Spleen (tissue), 13 donors: ENCODE results near the gene NOL3. TPM values are rescaled to one million over a fixed set of nuclear protein-coding genes. Genes with fewer than 3 reads are reported as not detected.
"Not testable (repeated sequence)": the region's sequence is repeated elsewhere in the genome, so short reads cannot be mapped to it uniquely, and the experiment has no call there.

Source experiments
- DNase-seq: peaks from one replicate; pipeline ENCODE4 v3.0.0-alpha.2; 2020
- H3K27ac ChIP-seq, 8 donors: fragments of 200-600 bp; sonication (generic) in 7 of 8; 1 replicate in 4 of 8; 2 replicates in 4 of 8; pipeline versions ENCODE4 v1.5.0 to v1.8.0; 2016 to 2021; ENCODE audit warnings: inconsistent platforms in 4 of 8, mild to moderate bottlenecking in 4 of 8, moderate library complexity in 1 of 8
- H3K27me3 ChIP-seq, 7 donors: fragments of 200-600 bp; sonication (generic) in 6 of 7; replicated peaks in 1 of 7; 1 replicate in 4 of 7; 2 replicates in 3 of 7; pipeline versions ENCODE4 v1.5.0 to v1.8.0; 2016 to 2021; ENCODE audit warnings: inconsistent platforms in 3 of 7, mild to moderate bottlenecking in 1 of 7
- H3K36me3 ChIP-seq, 6 donors: fragments of 200-600 bp; sonication (generic) in 5 of 6; 1 replicate in 4 of 6; 2 replicates in 2 of 6; pipeline versions ENCODE4 v1.5.0 to v1.8.0; 2016 to 2021; ENCODE audit warnings: inconsistent platforms in 2 of 6
- H3K4me1 ChIP-seq, 6 donors: fragments of 200-600 bp; sonication (generic) in 5 of 6; 1 replicate in 3 of 6; 2 replicates in 3 of 6; pipeline versions ENCODE4 v1.5.0 to v1.8.0; 2016 to 2021; ENCODE audit warnings: inconsistent platforms in 3 of 6
- H3K4me3 ChIP-seq, 8 donors: fragments of 200-600 bp; sonication (generic) in 7 of 8; 1 replicate in 4 of 8; 2 replicates in 4 of 8; pipeline versions ENCODE4 v1.5.0 to v1.8.0; 2016 to 2021; ENCODE audit warnings: inconsistent platforms in 4 of 8, mild to moderate bottlenecking in 4 of 8, moderate library complexity in 2 of 8
- H3K9me3 ChIP-seq, 8 donors: fragments of 200-600 bp; sonication (generic) in 7 of 8; 1 replicate in 4 of 8; 2 replicates in 4 of 8; pipeline versions ENCODE4 v1.5.0 to v1.8.0; 2016 to 2021; ENCODE audit warnings: inconsistent platforms in 4 of 8
- POLR2A ChIP-seq, 3 donors: fragments of 450-650 bp; IDR thresholded peaks; one replicate each; pipeline ENCODE4 v1.5.1; 2017; ENCODE audit warnings: antibody characterized with exemption in 3 of 3, mild to moderate bottlenecking in 1 of 3
- POLR2AphosphoS5 ChIP-seq, 3 donors: sonication (generic); formaldehyde crosslinking; IDR thresholded peaks; one replicate each; pipeline ENCODE4 v1.5.1; 2017; ENCODE audit warnings: antibody characterized with exemption in 3 of 3
- WGBS, 5 donors: extraction: QIAGEN DNeasy Blood & Tissue Kit in 3 of 5; methylation state at CpG; one replicate each; pipeline versions ENCODE4 v1.1.5 to v1.1.7; 2013 to 2018; 5-methylcytosine and 5-hydroxymethylcytosine counted together
- intact Hi-C: fragments of 100-400 bp; cut with DNase I; formaldehyde crosslinking; loops from one replicate; pipeline ENCODE4 v1.15.0; 2023; ENCODE audit warnings: low total_unique reads
- long read RNA-seq, 2 donors: transcript quantifications; one replicate each; lab custom pipeline, GENCODE V29; 2026
- polyA plus RNA-seq, 3 donors: library from polyadenylated mRNA; stranded (reverse); fragments of 200-250 nt; gene quantifications; one replicate each; pipeline ENCODE4 v1.2.1, GENCODE V29; 2013
- total RNA-seq, 7 donors: library from RNA; depleted of rRNA in 3 of 7; stranded (reverse); fragments of >200 nt in 3 of 7; fragmentation: NEBNext Ultra II Directional in 4 of 7; extraction: Animal tissue kit (Norgen Biotek cat#: 25700) in 4 of 7; gene quantifications; one replicate each; pipeline versions ENCODE4 v1.1.0 to v1.2.1, GENCODE V29; 2016 to 2021
- TF ChIP-seq, protein P1 (sequence below), 11 experiments: fragments of 200-600 bp in 7 of 11; fragments of 450-650 bp in 4 of 11; sonication (generic) in 4 of 11; IDR thresholded peaks in 8 of 11; conservative IDR thresholded peaks in 3 of 11; 1 replicate in 7 of 11; 2 replicates in 4 of 11; pipeline versions ENCODE4 v1.4.0 to v1.8.0; 2016 to 2021; ENCODE audit warnings: antibody characterized with exemption in 11 of 11, inconsistent platforms in 4 of 11, mild to moderate bottlenecking in 1 of 11
- donor health status: healthy with polysubstance abuse.
- donor health status: DM: no; HTN: no; CAD: no; lungs with moderate emphysema.
- donor health status: DM: no; HTN: no; CAD: no.
- donor health status: Bipolar disorder and iron deficiency.
- donor health status: healthy.
- donor health status: DM: no; HTN: no; CAD: no.
- donor health status: DM: yes; HTN: yes; CAD: no.

NOL3 gene
- 10 to 100 TPM in 6 of 7 donors, 1 to 10 TPM in 1; 8.2 to 14.2 (median 13.6) TPM for total RNA-seq
- 10 to 100 TPM in 2 of 3 donors, 1 to 10 TPM in 1; 8.7 to 12.0 (median 10.8) TPM for polyA plus RNA-seq
- long read RNA-seq, donor 1, result 0 reads
- long read RNA-seq, donor 2, result 0 reads

DNA sequence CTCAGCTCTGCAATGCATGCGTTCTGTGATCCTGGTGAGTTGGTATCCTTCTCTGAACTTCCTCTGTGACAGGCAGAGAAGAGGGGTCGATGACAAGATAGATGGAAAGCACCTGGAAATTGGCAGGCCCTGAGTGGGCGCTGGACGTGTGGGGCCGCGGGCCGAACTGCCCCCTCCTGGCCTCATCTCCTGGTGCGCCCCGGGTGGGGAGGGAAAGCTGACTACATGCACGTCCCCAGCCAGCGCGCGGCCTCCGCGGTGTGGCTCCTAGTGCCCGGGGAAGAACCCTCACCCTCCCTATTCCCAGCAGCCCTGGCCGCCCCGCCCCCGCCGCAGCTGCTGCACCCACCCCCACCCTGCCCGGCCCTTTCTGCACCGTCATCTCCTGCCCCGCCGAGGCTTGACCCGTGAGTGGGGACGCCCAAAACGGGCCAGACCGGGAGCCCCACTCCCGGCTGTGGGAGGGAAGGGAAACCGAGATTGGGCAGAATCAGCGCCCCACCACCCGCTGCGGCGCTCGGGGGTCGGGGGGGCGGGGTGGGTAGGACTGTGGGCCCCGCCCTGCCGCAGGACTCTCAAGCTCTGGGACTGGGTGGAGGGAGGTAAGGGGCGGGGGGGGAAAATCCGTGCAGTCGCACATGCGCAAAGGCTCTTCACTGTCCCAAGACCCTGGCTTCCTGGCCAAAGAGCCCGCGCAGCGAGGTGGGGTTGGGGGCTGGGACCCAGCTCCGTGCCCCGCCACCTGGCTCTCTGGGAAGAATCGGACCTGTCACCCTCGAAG, at the start of gene NOL3:
TSS of gene NOL3 (plus strand) at position 371 of the 781 bp plus-strand sequence.
- Histone ChIP-seq H3K27ac (peak within 1 kb of the TSS; percentile 49 to 88 (median 82)), H3K9me3 (no peaks in the 10 kb centered on the region), H3K36me3 (no peaks in the 10 kb centered on the region), H3K4me3 (peak within 1 kb of the TSS; percentile 4 to 66 (median 28)), H3K4me1 (peaks cover 31 to 72% (median 54%) of the 10 kb centered on the region in 6 donors), H3K27me3 (peaks cover 0 to 100% (median 52%) of the 10 kb centered on the region in 7 donors)
- TF ChIP-seq POLR2AphosphoS5 (IDR thresholded peaks at IDR 0.05), result peak; percentile 36 to 75 (median 69)
- no peak for TF ChIP-seq POLR2A (IDR thresholded peaks at IDR 0.05)
- TF ChIP-seq, protein P1, sequence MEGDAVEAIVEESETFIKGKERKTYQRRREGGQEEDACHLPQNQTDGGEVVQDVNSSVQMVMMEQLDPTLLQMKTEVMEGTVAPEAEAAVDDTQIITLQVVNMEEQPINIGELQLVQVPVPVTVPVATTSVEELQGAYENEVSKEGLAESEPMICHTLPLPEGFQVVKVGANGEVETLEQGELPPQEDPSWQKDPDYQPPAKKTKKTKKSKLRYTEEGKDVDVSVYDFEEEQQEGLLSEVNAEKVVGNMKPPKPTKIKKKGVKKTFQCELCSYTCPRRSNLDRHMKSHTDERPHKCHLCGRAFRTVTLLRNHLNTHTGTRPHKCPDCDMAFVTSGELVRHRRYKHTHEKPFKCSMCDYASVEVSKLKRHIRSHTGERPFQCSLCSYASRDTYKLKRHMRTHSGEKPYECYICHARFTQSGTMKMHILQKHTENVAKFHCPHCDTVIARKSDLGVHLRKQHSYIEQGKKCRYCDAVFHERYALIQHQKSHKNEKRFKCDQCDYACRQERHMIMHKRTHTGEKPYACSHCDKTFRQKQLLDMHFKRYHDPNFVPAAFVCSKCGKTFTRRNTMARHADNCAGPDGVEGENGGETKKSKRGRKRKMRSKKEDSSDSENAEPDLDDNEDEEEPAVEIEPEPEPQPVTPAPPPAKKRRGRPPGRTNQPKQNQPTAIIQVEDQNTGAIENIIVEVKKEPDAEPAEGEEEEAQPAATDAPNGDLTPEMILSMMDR (IDR thresholded peaks at IDR 0.05 in 8 of 11, conservative IDR thresholded peaks at IDR 0.05 in 3 of 11), result no peak
- intact Hi-C loops, result no loop called here
- 1 to 4% (median 2%) methylated on average over 5 to 50 of the region's 50 CpGs for WGBS, 5 donors
- peak; percentile 89 for DNase-seq

DNA sequence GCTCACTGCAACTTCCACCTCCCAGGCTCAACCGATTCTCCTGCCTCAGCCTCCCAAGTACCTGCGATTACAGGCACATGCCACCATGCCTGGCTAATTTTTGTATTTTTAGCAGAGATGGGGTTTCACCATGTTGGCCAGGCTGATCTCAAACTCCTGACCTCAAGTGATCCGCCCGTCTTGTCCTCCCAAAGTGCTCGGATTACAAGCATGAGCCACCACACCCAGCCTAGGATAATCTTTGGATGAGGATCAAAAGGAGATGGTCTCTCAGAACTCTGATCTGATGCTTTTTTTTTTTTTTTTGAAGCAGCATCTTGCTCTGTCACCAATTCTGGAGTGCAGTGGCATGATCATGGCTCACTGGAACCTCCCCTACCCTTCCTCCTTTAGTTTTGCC, 47.5 kb upstream of the NOL3 start:
- peak; percentile 10 for DNase-seq
- WGBS, 5 donors, result 97 to 99% (median 97%) methylated on average over 5 of the region's 5 CpGs
- peaks cover 0 to 89% (median 49%) of the 10 kb centered on the region in 6 donors for H3K36me3 ChIP-seq
- H3K27ac ChIP-seq, H3K4me3 ChIP-seq, H3K27me3 ChIP-seq, H3K9me3 ChIP-seq, H3K4me1 ChIP-seq, intact Hi-C loops: not testable (repeated sequence)

DNA sequence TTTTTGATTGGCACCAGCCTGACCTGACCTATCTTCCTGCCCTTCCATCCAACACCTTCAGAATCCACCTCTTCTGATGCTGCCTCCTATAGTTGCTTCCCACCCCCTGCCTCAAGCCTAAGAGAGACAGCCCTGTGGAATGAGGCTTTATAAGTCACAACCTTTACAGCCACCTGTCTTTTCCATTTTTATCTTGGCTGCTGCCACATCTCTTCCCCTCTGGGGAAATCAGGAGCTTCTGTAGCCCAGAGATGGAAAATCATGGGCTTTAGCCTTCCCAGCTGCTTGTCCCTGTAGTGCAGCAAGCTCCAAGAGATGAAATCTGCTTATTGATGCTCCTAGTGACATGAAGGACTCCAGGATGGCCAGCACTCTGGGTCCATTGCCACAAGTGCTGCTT, 41.9 kb upstream of the NOL3 start:
- DNase-seq, result no peak
- no peak overlapping the region for H3K27ac ChIP-seq
- intact Hi-C loops, result no loop called here
- H3K9me3 ChIP-seq, result no peaks in the 10 kb centered on the region
- no peaks in the 10 kb centered on the region for H3K27me3 ChIP-seq
- peaks cover 0 to 100% (median 46%) of the 10 kb centered on the region in 6 donors for H3K36me3 ChIP-seq
- TF ChIP-seq, protein P1 (IDR thresholded peaks at IDR 0.05 in 8 of 11, conservative IDR thresholded peaks at IDR 0.05 in 3 of 11), result no peak
- TF ChIP-seq POLR2A (IDR thresholded peaks at IDR 0.05), result no peak
- TF ChIP-seq POLR2AphosphoS5 (IDR thresholded peaks at IDR 0.05), result no peak
- H3K4me3 ChIP-seq, result no peak overlapping the region
- H3K4me1 ChIP-seq, result no peaks in the 10 kb centered on the region

DNA sequence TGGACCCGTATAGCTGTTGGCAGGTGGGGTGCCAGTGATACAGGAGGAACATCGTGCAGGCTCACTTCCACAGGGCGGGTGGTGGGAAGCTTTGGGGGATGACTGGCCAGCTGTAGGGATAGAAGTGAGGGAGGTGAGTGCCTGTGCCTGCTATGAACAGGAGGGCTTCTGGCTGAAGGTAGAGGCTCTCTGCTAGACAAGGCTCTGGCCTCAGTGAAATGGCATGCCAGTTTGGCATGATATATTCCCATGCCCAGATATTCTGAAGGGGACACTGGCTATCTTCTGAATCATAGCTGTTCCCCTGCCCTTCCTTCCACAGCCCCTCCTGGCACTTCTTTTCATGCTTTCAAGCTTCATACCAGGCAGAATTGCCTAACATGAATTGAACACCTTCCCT, 41.5 kb upstream of the NOL3 start:
- TF ChIP-seq POLR2AphosphoS5 (IDR thresholded peaks at IDR 0.05) (no peak), POLR2A (IDR thresholded peaks at IDR 0.05) (no peak)
- TF ChIP-seq, protein P1 (IDR thresholded peaks at IDR 0.05 in 8 of 11, conservative IDR thresholded peaks at IDR 0.05 in 3 of 11), result no peak
- H3K27me3 ChIP-seq, result no peaks in the 10 kb centered on the region
- no peaks in the 10 kb centered on the region for H3K4me1 ChIP-seq
- H3K36me3 ChIP-seq, result peaks cover 0 to 100% (median 47%) of the 10 kb centered on the region in 6 donors
- 85 to 97% (median 94%) methylated on average over 3 of the region's 3 CpGs for WGBS, 5 donors
- H3K9me3 ChIP-seq, result no peaks in the 10 kb centered on the region
- no peak overlapping the region for H3K4me3 ChIP-seq
- intact Hi-C loops, result no loop called here
- peak; percentile 49 for DNase-seq
- H3K27ac ChIP-seq, result no peak overlapping the region
